ENCODE measurements around the gene NT5DC1.

NT5DC1 gene

DNA sequence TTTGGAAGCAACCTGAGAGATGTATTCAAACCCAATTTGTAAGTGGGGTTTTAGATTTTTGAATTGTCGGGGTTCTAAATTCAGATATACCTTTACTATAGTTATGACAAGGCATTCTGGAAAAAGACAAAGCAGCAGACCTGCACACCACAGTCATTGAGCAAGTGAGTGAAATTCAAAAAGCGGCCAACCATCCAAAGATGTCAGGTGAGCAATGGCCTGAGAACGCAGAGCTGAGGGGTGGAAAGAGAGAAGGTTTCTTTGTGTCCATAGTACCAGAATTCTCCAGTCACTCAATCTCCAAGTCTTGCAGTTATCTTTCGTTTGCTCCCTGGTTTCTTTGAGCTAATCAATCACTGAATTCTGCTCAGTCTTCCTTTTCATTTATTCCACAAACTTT is 38.2 kb upstream of the NT5DC1 start:
- no peaks in the 10 kb centered on the region for H3K79me2 ChIP-seq (ENCODE audit: insufficient read depth, low read length)
- H3K36me3 ChIP-seq (ENCODE audit: insufficient read depth, low read length) = no peaks in the 10 kb centered on the region
- TF ChIP-seq EZH2 (IDR thresholded peaks at IDR 0.05; ENCODE audit: borderline replicate concordance, low read depth, low read length, severe bottlenecking) = no peak
- no peak for TF ChIP-seq CTCF (IDR thresholded peaks at IDR 0.05; ENCODE audit: borderline replicate concordance, extremely low read depth, low read length, poor library complexity, severe bottlenecking)
- no peaks in the 10 kb centered on the region for H4K20me1 ChIP-seq (ENCODE audit: insufficient read depth, low read length)
- no peaks in the 10 kb centered on the region for H3K9me3 ChIP-seq (ENCODE audit: insufficient read depth, low read length, severe bottlenecking)
- H3K9ac ChIP-seq (ENCODE audit: low read depth, low read length) = no peak overlapping the region
- H3K4me3 ChIP-seq (ENCODE audit: low read depth in 1 of 2, low read length in 2 of 2) = no peak overlapping the region
- peaks cover 3% of the 10 kb centered on the region for H3K27me3 ChIP-seq (ENCODE audit: insufficient read depth, low read length, poor library complexity)
- no peak overlapping the region for H3K4me2 ChIP-seq (ENCODE audit: insufficient read depth, low read length)
- H3K4me1 ChIP-seq (ENCODE audit: insufficient read depth, low read length) = no peaks in the 10 kb centered on the region
- ATAC-seq (ENCODE audit: insufficient read depth, low read depth) = no peak
- no peak for DNase-seq
- H3K27ac ChIP-seq (ENCODE audit: low read length) = no peak overlapping the region
- H2AFZ ChIP-seq (ENCODE audit: low read depth, low read length) = no peak overlapping the region

GRCh38 chr6:116064666-116065065 is 36.0 kb upstream of the NT5DC1 start:
- Histone ChIP-seq H3K4me3 (ENCODE audit: low read depth in 1 of 2, low read length in 2 of 2) (no peak overlapping the region), H3K79me2 (ENCODE audit: insufficient read depth, low read length) (no peaks in the 10 kb centered on the region), H4K20me1 (ENCODE audit: insufficient read depth, low read length) (no peaks in the 10 kb centered on the region), H3K9ac (ENCODE audit: low read depth, low read length) (no peak overlapping the region), H3K9me3 (ENCODE audit: insufficient read depth, low read length, severe bottlenecking) (no peaks in the 10 kb centered on the region), H3K27me3 (ENCODE audit: insufficient read depth, low read length, poor library complexity) (peaks cover 3% of the 10 kb centered on the region), H3K36me3 (ENCODE audit: insufficient read depth, low read length) (no peaks in the 10 kb centered on the region), H3K4me2 (ENCODE audit: insufficient read depth, low read length) (no peak overlapping the region), H3K4me1 (ENCODE audit: insufficient read depth, low read length) (no peaks in the 10 kb centered on the region), H2AFZ (ENCODE audit: low read depth, low read length) (no peak overlapping the region), H3K27ac (ENCODE audit: low read length) (no peak overlapping the region)
- TF ChIP-seq EZH2 (IDR thresholded peaks at IDR 0.05; ENCODE audit: borderline replicate concordance, low read depth, low read length, severe bottlenecking) (no peak), CTCF (IDR thresholded peaks at IDR 0.05; ENCODE audit: borderline replicate concordance, extremely low read depth, low read length, poor library complexity, severe bottlenecking) (no peak)
- DNase-seq (no peak), ATAC-seq (ENCODE audit: insufficient read depth, low read depth) (no peak)

DNA sequence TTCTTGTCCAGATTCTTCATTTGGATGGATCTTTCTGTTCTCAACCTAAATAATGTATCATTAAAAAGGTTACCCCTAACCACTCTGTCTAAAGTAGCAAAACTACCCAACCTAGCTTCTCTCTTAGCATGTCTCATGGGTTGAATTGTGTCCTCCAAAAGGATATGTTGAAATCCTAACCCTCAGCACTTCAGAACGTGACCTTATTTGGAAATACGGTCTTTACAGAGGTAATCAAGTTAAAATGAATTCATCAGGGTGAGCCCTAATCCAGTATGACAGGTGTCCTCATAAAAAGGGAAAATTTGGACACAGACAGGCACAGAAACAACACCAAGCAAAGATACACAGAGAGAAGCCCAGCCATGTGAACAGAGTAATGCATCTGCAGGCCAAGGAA is 33.9 kb upstream of the NT5DC1 start:
- Histone ChIP-seq H3K9ac (ENCODE audit: low read depth, low read length) (no peak overlapping the region), H3K9me3 (ENCODE audit: insufficient read depth, low read length, severe bottlenecking) (no peaks in the 10 kb centered on the region), H4K20me1 (ENCODE audit: insufficient read depth, low read length) (no peaks in the 10 kb centered on the region), H3K79me2 (ENCODE audit: insufficient read depth, low read length) (no peaks in the 10 kb centered on the region), H3K27ac (ENCODE audit: low read length) (no peak overlapping the region), H3K36me3 (ENCODE audit: insufficient read depth, low read length) (no peaks in the 10 kb centered on the region), H3K4me3 (ENCODE audit: low read depth in 1 of 2, low read length in 2 of 2) (no peak overlapping the region), H3K4me1 (ENCODE audit: insufficient read depth, low read length) (no peaks in the 10 kb centered on the region), H2AFZ (ENCODE audit: low read depth, low read length) (no peak overlapping the region), H3K27me3 (ENCODE audit: insufficient read depth, low read length, poor library complexity) (peaks cover 3% of the 10 kb centered on the region), H3K4me2 (ENCODE audit: insufficient read depth, low read length) (no peak overlapping the region)
- no peak for ATAC-seq (ENCODE audit: insufficient read depth, low read depth)
- no peak for DNase-seq
- TF ChIP-seq EZH2 (IDR thresholded peaks at IDR 0.05; ENCODE audit: borderline replicate concordance, low read depth, low read length, severe bottlenecking) = no peak

- no peak for TF ChIP-seq CTCF (IDR thresholded peaks at IDR 0.05; ENCODE audit: borderline replicate concordance, extremely low read depth, low read length, poor library complexity, severe bottlenecking)
- no peak overlapping the region for H3K4me2 ChIP-seq (ENCODE audit: insufficient read depth, low read length)
- no peaks in the 10 kb centered on the region for H4K20me1 ChIP-seq (ENCODE audit: insufficient read depth, low read length)
- no peak overlapping the region for H3K4me3 ChIP-seq (ENCODE audit: low read depth in 1 of 2, low read length in 2 of 2)
- H3K79me2 ChIP-seq (ENCODE audit: insufficient read depth, low read length) = no peaks in the 10 kb centered on the region
- no peak for DNase-seq
- peaks cover 2% of the 10 kb centered on the region for H3K27me3 ChIP-seq (ENCODE audit: insufficient read depth, low read length, poor library complexity)
- no peak overlapping the region for H3K9ac ChIP-seq (ENCODE audit: low read depth, low read length)
- H3K27ac ChIP-seq (ENCODE audit: low read length) = no peak overlapping the region
- H3K36me3 ChIP-seq (ENCODE audit: insufficient read depth, low read length) = no peaks in the 10 kb centered on the region
- H2AFZ ChIP-seq (ENCODE audit: low read depth, low read length) = no peak overlapping the region
- H3K4me1 ChIP-seq (ENCODE audit: insufficient read depth, low read length) = no peaks in the 10 kb centered on the region
- no peak for ATAC-seq (ENCODE audit: insufficient read depth, low read depth)
- no peaks in the 10 kb centered on the region for H3K9me3 ChIP-seq (ENCODE audit: insufficient read depth, low read length, severe bottlenecking)
Observed at GRCh38 chr6:116070101-116070500, 30.6 kb upstream of the NT5DC1 start.
